GM12875 (cell line): ENCODE measurements around the gene C22orf23.

Experiments
- H3K4me3 ChIP-seq: one replicate; pipeline ENCODE4 v1.5.1; 2011; ENCODE audit warnings: low read depth, low read length, control low read depth
- CTCF ChIP-seq: IDR thresholded peaks from 2 replicates; pipeline ENCODE4 v1.5.1; 2011; ENCODE audit warnings: low read depth, mild to moderate bottlenecking, control low read depth, inconsistent platforms, low read length, moderate library complexity, borderline replicate concordance; ENCODE audit not compliant: insufficient read depth

Gene C22orf23

DNA sequence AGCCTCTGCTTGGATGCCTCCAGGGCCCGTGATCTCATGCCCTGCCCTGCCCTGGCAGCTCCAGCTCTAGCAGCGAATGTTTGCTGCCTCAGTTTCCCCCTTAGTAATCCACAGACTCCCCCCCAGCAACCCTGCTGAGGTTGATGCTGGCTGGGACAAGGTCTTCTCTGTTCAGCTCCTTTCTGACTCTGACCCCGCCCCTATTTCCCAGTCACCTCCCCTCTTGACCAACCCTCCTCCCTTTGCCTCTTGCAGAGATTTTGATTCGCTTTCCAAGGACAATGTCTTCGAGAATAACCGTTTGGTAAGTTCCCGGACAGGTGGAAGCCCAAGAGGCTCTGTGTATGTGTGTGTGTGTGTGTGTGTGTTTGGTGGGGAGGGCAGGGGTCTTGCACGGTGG, 41.7 kb downstream of the C22orf23 start:
- H3K4me3 ChIP-seq: no peak overlapping the region
- TF ChIP-seq CTCF: no peak

DNA sequence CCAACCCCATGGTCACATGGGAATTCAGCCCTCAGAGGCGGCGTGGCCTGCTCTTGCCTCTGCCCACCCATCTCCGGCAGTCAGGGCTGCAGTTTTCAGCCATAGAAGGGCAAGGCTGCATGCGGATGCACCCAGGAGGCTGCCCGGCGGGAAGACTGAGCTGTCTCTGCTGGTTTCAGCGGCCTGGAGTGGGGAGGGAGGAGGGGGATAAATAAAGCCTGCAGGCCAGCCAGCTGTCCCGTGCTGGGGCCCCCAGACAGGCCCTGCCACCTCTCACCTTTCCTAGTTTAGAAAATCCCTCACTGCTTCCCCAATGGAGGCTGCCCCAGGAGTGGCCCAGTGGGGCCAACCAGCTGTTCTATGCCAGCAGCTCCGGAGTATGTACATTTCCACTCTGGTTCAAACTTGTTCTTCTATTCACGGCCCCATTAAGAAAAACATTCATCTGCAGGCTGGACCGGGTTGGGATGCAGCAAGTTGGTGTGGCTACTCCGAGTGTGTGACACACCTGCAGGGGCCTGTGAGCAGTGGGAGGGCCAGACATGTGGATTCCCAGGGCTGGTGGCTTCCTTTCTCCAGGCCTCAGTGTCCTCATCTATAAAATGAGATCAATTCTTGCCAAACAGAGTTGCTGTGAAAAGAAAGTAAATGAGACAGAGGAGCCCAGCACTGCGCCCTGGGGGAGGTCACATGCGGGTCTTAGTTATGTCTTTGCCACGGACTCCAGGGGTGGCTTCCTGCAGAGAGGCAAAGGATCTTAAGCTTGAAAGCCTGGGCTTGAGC, 42.3 kb downstream of the C22orf23 start:
- no peak overlapping the region for H3K4me3 ChIP-seq
- no peak for TF ChIP-seq CTCF

DNA sequence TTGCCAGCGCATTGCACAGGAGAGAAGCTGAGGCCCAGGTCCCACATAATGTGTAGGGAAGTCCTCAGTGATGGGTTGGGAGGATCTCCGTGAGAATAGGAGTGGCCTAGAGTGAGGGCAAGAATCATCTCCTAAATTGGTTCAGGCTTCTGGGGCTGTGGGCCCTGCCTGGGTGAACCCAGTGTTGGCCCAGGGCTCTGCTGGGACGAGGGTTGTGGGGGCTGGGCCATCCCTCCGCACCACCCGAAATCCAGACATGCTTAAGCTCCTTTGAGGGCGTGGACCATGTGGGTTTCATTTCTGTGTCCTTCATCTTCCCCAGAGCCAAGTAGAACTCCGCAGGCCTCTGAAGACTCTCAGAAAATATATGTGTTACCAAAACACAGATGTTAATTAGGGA, 43.6 kb downstream of the C22orf23 start:
- no peak overlapping the region for H3K4me3 ChIP-seq

GRCh38 chr22:37907036-37907954, 46.1 kb downstream of the C22orf23 start:
- H3K4me3 ChIP-seq: peak overlapping the region; percentile 61
- TF ChIP-seq CTCF: no peak

More for the DNA sequence above, 43.6 kb downstream of the C22orf23 start:
- TF ChIP-seq CTCF: no peak

GRCh38 chr22:37906364-37907008, 46.9 kb downstream of the C22orf23 start:
- H3K4me3 ChIP-seq: peak overlapping the region; percentile 61
- no peak for TF ChIP-seq CTCF

GRCh38 chr22:37905534-37906363, 47.7 kb downstream of the C22orf23 start, which contains the start of gene MICALL1:
MICALL1 (plus strand) TSS chr22:37906297; CDS start chr22:37906423, 126 bp downstream.
- peak; percentile 41; the same call in 1 of the 2 replicates for TF ChIP-seq CTCF
- peak within 1 kb of the TSS; percentile 61 for H3K4me3 ChIP-seq
